ENCODE measurements around the gene CEP350.

GRCh38 chr1:180065408-180065807 is 110.8 kb downstream of the CEP350 start:
- TF ChIP-seq POLR2A (IDR thresholded peaks at IDR 0.05): no peak
- TF ChIP-seq, protein P1, sequence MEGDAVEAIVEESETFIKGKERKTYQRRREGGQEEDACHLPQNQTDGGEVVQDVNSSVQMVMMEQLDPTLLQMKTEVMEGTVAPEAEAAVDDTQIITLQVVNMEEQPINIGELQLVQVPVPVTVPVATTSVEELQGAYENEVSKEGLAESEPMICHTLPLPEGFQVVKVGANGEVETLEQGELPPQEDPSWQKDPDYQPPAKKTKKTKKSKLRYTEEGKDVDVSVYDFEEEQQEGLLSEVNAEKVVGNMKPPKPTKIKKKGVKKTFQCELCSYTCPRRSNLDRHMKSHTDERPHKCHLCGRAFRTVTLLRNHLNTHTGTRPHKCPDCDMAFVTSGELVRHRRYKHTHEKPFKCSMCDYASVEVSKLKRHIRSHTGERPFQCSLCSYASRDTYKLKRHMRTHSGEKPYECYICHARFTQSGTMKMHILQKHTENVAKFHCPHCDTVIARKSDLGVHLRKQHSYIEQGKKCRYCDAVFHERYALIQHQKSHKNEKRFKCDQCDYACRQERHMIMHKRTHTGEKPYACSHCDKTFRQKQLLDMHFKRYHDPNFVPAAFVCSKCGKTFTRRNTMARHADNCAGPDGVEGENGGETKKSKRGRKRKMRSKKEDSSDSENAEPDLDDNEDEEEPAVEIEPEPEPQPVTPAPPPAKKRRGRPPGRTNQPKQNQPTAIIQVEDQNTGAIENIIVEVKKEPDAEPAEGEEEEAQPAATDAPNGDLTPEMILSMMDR (IDR thresholded peaks at IDR 0.05): no peak
- no peak for TF ChIP-seq EP300 (IDR thresholded peaks at IDR 0.05)
